Measurements from ENCODE around the gene CCDC91. TPM values are rescaled to one million over a fixed set of nuclear protein-coding genes. Genes with fewer than 3 reads are reported as not detected.

Gene CCDC91
- polyA plus RNA-seq, 1 donor from 2014 or later = 11.6 TPM

DNA sequence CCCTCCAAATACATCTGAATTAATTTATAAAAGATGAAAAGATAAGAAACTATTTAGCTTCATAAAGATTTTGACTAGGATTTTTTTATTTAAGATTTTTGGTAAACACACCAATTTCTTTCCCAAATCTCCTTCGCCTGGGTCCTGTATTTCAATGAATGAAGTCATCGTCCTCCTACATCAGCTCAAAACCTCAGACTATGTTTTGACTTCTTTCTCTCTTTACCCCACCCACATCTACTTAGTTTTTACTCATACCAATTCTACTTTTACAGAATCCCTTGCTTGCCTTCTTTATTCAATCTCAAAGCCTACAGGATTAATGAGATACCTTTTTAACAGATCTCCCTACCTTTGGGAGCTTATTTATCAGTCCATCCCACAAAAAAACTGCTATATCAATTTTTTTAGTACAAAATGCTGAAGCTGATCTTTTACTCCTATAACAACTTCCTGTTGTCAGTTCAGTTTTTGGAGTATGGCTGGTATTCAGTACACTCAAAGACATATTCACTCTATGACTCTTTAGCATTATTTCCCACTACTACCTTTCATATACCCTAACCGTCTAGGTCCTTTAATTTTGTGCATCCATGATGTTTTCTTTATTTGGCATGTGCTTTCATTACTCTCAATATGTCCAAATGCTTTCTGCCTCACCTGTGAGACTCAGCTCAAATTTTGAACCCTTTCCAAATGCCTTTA lies 18.7 kb upstream of the CCDC91 start:
- no peak overlapping the region for H2AFZ ChIP-seq (ENCODE audit: low read depth, low read length)
- H3K36me3 ChIP-seq (ENCODE audit: insufficient read depth, low read length) = no peaks in the 10 kb centered on the region
- no peaks in the 10 kb centered on the region for H3K79me2 ChIP-seq (replicated peaks; ENCODE audit: insufficient read depth, low read length)
- no peaks in the 10 kb centered on the region for H4K20me1 ChIP-seq (ENCODE audit: insufficient read depth)
- H3K27ac ChIP-seq (ENCODE audit: low read length) = no peak overlapping the region
- H3K4me2 ChIP-seq (ENCODE audit: low read length) = no peak overlapping the region
- no peak overlapping the region for H3K9ac ChIP-seq (ENCODE audit: low read length)
- H3K4me3 ChIP-seq (ENCODE audit: low read length) = no peak overlapping the region
- H3K9me2 ChIP-seq (ENCODE audit: insufficient read depth, low read length) = no peaks in the 10 kb centered on the region
- H3F3A ChIP-seq (ENCODE audit: insufficient read depth, low read length, poor library complexity, severe bottlenecking) = no peaks in the 10 kb centered on the region
- H3K27me3 ChIP-seq (ENCODE audit: insufficient read depth, low read depth, low read length) = no peaks in the 10 kb centered on the region
- TF ChIP-seq RAD21 (conservative IDR thresholded peaks at IDR 0.05) = no peak
- H3K9me3 ChIP-seq (ENCODE audit: low read length) = no peaks in the 10 kb centered on the region

GRCh38 chr12:28172434-28173030 lies 17.7 kb upstream of the CCDC91 start:
- H3K4me2 ChIP-seq (ENCODE audit: low read length) = no peak overlapping the region
- H3K27ac ChIP-seq (ENCODE audit: low read length) = no peak overlapping the region
- no peaks in the 10 kb centered on the region for H3K79me2 ChIP-seq (replicated peaks; ENCODE audit: insufficient read depth, low read length)
- no peak overlapping the region for H2AFZ ChIP-seq (ENCODE audit: low read depth, low read length)
- TF ChIP-seq REST (IDR thresholded peaks at IDR 0.05; ENCODE audit: borderline replicate concordance) = no peak
- no peak for TF ChIP-seq EP300 (conservative IDR thresholded peaks at IDR 0.05; ENCODE audit: poor library complexity, severe bottlenecking)
- TF ChIP-seq RAD21 (conservative IDR thresholded peaks at IDR 0.05) = no peak
- no peak for TF ChIP-seq SMC3 (conservative IDR thresholded peaks at IDR 0.05; ENCODE audit: poor library complexity)
- TF ChIP-seq MXI1 (conservative IDR thresholded peaks at IDR 0.05; ENCODE audit: poor library complexity, severe bottlenecking) = no peak
- TF ChIP-seq, protein P1, sequence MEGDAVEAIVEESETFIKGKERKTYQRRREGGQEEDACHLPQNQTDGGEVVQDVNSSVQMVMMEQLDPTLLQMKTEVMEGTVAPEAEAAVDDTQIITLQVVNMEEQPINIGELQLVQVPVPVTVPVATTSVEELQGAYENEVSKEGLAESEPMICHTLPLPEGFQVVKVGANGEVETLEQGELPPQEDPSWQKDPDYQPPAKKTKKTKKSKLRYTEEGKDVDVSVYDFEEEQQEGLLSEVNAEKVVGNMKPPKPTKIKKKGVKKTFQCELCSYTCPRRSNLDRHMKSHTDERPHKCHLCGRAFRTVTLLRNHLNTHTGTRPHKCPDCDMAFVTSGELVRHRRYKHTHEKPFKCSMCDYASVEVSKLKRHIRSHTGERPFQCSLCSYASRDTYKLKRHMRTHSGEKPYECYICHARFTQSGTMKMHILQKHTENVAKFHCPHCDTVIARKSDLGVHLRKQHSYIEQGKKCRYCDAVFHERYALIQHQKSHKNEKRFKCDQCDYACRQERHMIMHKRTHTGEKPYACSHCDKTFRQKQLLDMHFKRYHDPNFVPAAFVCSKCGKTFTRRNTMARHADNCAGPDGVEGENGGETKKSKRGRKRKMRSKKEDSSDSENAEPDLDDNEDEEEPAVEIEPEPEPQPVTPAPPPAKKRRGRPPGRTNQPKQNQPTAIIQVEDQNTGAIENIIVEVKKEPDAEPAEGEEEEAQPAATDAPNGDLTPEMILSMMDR (IDR thresholded peaks at IDR 0.05; ENCODE audit: poor library complexity, severe bottlenecking) = peak; percentile 18
- H4K20me1 ChIP-seq (ENCODE audit: insufficient read depth) = no peaks in the 10 kb centered on the region
- no peaks in the 10 kb centered on the region for H3K9me3 ChIP-seq (ENCODE audit: low read length)
- H3K9ac ChIP-seq (ENCODE audit: low read length) = no peak overlapping the region
- H3K9me2 ChIP-seq (ENCODE audit: insufficient read depth, low read length) = no peaks in the 10 kb centered on the region
- H3K27me3 ChIP-seq (ENCODE audit: insufficient read depth, low read depth, low read length) = no peaks in the 10 kb centered on the region
- H3F3A ChIP-seq (ENCODE audit: insufficient read depth, low read length, poor library complexity, severe bottlenecking) = no peaks in the 10 kb centered on the region
- no peaks in the 10 kb centered on the region for H3K36me3 ChIP-seq (ENCODE audit: insufficient read depth, low read length)
- no peak overlapping the region for H3K4me3 ChIP-seq (ENCODE audit: low read length)

DNA sequence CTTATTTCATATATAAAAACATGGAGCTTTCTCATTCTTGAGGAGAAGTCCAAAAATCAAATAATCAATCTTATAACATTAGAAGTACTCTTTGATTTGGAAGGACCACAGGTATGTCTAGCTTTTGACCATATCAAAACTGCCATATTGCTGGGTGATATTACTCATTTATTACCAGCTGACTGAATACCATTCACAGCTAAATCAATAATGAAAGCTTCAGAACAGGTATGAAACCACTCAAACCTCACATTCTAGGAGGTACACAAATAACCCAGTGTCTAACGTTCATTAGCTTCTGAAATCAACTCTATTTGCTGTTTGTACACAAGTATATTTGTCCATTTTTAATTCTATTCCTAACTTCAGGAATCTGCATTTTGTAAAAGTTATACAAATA lies 16.8 kb upstream of the CCDC91 start:
- H4K20me1 ChIP-seq (ENCODE audit: insufficient read depth) = no peaks in the 10 kb centered on the region
- H3F3A ChIP-seq (ENCODE audit: insufficient read depth, low read length, poor library complexity, severe bottlenecking) = no peaks in the 10 kb centered on the region
- no peaks in the 10 kb centered on the region for H3K36me3 ChIP-seq (ENCODE audit: insufficient read depth, low read length)
- no peaks in the 10 kb centered on the region for H3K79me2 ChIP-seq (replicated peaks; ENCODE audit: insufficient read depth, low read length)
- no peak overlapping the region for H3K4me3 ChIP-seq (ENCODE audit: low read length)
- H3K27me3 ChIP-seq (ENCODE audit: insufficient read depth, low read depth, low read length) = no peaks in the 10 kb centered on the region
- no peak overlapping the region for H3K4me2 ChIP-seq (ENCODE audit: low read length)
- H2AFZ ChIP-seq (ENCODE audit: low read depth, low read length) = no peak overlapping the region
- H3K27ac ChIP-seq (ENCODE audit: low read length) = no peak overlapping the region
- no peak for TF ChIP-seq MXI1 (conservative IDR thresholded peaks at IDR 0.05; ENCODE audit: poor library complexity, severe bottlenecking)
- no peak for TF ChIP-seq RAD21 (conservative IDR thresholded peaks at IDR 0.05)
- TF ChIP-seq EP300 (conservative IDR thresholded peaks at IDR 0.05; ENCODE audit: poor library complexity, severe bottlenecking) = no peak
- no peak for TF ChIP-seq SMC3 (conservative IDR thresholded peaks at IDR 0.05; ENCODE audit: poor library complexity)
- TF ChIP-seq REST (IDR thresholded peaks at IDR 0.05; ENCODE audit: borderline replicate concordance) = no peak
- TF ChIP-seq EZH2 (IDR thresholded peaks at IDR 0.05; ENCODE audit: borderline replicate concordance, insufficient read depth, low read length, poor library complexity, severe bottlenecking) = no peak
- no peak for TF ChIP-seq TAF1 (IDR thresholded peaks at IDR 0.05; ENCODE audit: low read depth)
- TF ChIP-seq, protein P1 (IDR thresholded peaks at IDR 0.05; ENCODE audit: poor library complexity, severe bottlenecking) = no peak
- TF ChIP-seq POLR2AphosphoS5 (IDR thresholded peaks at IDR 0.05) = no peak
- no peak overlapping the region for H3K9ac ChIP-seq (ENCODE audit: low read length)
- no peaks in the 10 kb centered on the region for H3K9me2 ChIP-seq (ENCODE audit: insufficient read depth, low read length)
- no peaks in the 10 kb centered on the region for H3K9me3 ChIP-seq (ENCODE audit: low read length)

All from neural cell (in vitro differentiated cells).